Upper lobe of right lung (tissue), 1 donor: ENCODE data around the gene SMCO3. TPM values are rescaled to one million over a fixed set of nuclear protein-coding genes. Genes with fewer than 3 reads are reported as not detected.

Experiments
- ATAC-seq: fragments of 200-7000 bp; cut with Tn5 transposase; one replicate; pipeline ENCODE4 v1.9.1; 2020; ENCODE audit warnings: mild to moderate bottlenecking, moderate library complexity
- DNase-seq: peaks from one replicate; pipeline ENCODE4 v3.0.0-alpha.2; 2020
- H3K27ac ChIP-seq: fragments of 200-600 bp; one replicate; pipeline ENCODE4 v1.8.0; 2022
- H3K27me3 ChIP-seq: fragments of 200-600 bp; one replicate; pipeline ENCODE4 v1.8.0; 2022; ENCODE audit warnings: mild to moderate bottlenecking
- H3K36me3 ChIP-seq: fragments of 200-600 bp; one replicate; pipeline ENCODE4 v1.8.0; 2022
- H3K4me1 ChIP-seq: fragments of 200-600 bp; one replicate; pipeline ENCODE4 v1.8.0; 2022
- H3K4me3 ChIP-seq: fragments of 200-600 bp; one replicate; pipeline ENCODE4 v1.8.0; 2022; ENCODE audit warnings: mild to moderate bottlenecking
- H3K9me3 ChIP-seq: fragments of 200-600 bp; one replicate; pipeline ENCODE4 v1.8.0; 2022
- CTCF ChIP-seq: fragments of 200-600 bp; IDR thresholded peaks from one replicate; pipeline ENCODE4 v1.8.0; 2022; ENCODE audit warnings: antibody characterized with exemption
- intact Hi-C: fragments of 100-400 bp; cut with DNase I; formaldehyde crosslinking; loops from one replicate; pipeline ENCODE4 v1.11.0; 2022
- total RNA-seq: library from RNA; stranded (reverse); fragmentation: NEBNext Ultra II Directional; extraction: Animal tissue kit (Norgen Biotek cat#: 25700); gene quantifications from one replicate; pipeline ENCODE4 v1.2.1, GENCODE V29; 2021
- donor health status: DM: no; HTN: yes; CAD: no; lungs with severe emphysema.

SMCO3 gene
- total RNA-seq, 1 donor from 2014 or later, result 1.9 TPM

- TF ChIP-seq CTCF, result no peak
- ATAC-seq (peak; percentile 43), DNase-seq (no peak)
- H3K4me1 ChIP-seq, result peaks cover 13% of the 10 kb centered on the region
- no peaks in the 10 kb centered on the region for H3K9me3 ChIP-seq
- H3K27me3 ChIP-seq, result no peaks in the 10 kb centered on the region
- intact Hi-C loops, result no loop called here
- no peak overlapping the region for H3K4me3 ChIP-seq
- no peaks in the 10 kb centered on the region for H3K36me3 ChIP-seq
- H3K27ac ChIP-seq, result no peak overlapping the region
Observed at GRCh38 chr12:14836336-14837210, 22.6 kb upstream of the SMCO3 start.

GRCh38 chr12:14834509-14834908 lies 20.5 kb upstream of the SMCO3 start:
- Histone ChIP-seq H3K27me3 (no peaks in the 10 kb centered on the region), H3K36me3 (no peaks in the 10 kb centered on the region), H3K9me3 (no peaks in the 10 kb centered on the region), H3K4me3 (no peak overlapping the region), H3K27ac (no peak overlapping the region), H3K4me1 (peaks cover 6% of the 10 kb centered on the region)
- DNase-seq (no peak), ATAC-seq (no peak)
- no peak for TF ChIP-seq CTCF
- intact Hi-C loops, result no loop called here

DNA sequence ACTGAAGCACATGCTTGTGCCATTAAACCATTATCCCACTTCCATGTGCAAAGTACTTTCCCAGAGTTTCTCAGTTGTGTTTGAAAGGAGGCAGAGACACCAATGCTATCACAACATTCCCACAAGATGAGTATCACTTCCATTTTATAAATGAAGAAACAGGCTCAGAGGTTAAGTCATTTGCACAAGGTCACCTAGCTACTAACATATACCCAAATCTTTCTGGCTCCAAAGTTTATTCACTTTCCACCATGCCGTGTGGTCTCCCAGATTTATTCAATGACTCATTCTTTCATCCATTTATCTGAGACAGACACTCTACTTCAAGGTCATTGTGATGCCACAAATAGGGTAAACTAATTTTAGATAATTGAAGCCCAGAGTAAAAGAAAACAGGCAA lies 20.0 kb upstream of the SMCO3 start:
- Histone ChIP-seq H3K4me1 (peaks cover 6% of the 10 kb centered on the region), H3K27me3 (no peaks in the 10 kb centered on the region), H3K27ac (no peak overlapping the region), H3K36me3 (no peaks in the 10 kb centered on the region), H3K9me3 (no peaks in the 10 kb centered on the region), H3K4me3 (no peak overlapping the region)
- DNase-seq (no peak), ATAC-seq (no peak)
- intact Hi-C loops, result no loop called here
- TF ChIP-seq CTCF, result no peak

- H3K27ac ChIP-seq, result no peak overlapping the region
- H3K4me1 ChIP-seq, result peaks cover 6% of the 10 kb centered on the region
- TF ChIP-seq CTCF, result no peak
- intact Hi-C loops, result no loop called here
- DNase-seq, result no peak
- no peak for ATAC-seq
- no peaks in the 10 kb centered on the region for H3K36me3 ChIP-seq
- H3K27me3 ChIP-seq, result no peaks in the 10 kb centered on the region
- H3K9me3 ChIP-seq, result no peaks in the 10 kb centered on the region
- H3K4me3 ChIP-seq, result no peak overlapping the region
Observed at GRCh38 chr12:14833336-14833735, 19.4 kb upstream of the SMCO3 start.

- DNase-seq (no peak), ATAC-seq (peak; percentile 72)
- no peak overlapping the region for H3K4me3 ChIP-seq
- H3K27me3 ChIP-seq, result no peaks in the 10 kb centered on the region
- H3K36me3 ChIP-seq, result no peaks in the 10 kb centered on the region
- H3K4me1 ChIP-seq, result no peaks in the 10 kb centered on the region
- no peak for TF ChIP-seq CTCF
- H3K27ac ChIP-seq, result no peak overlapping the region
- no peaks in the 10 kb centered on the region for H3K9me3 ChIP-seq
- intact Hi-C loops, result no loop called here
Observed at GRCh38 chr12:14828892-14829291, 14.9 kb upstream of the SMCO3 start.
